Measurements from ENCODE around the gene URI1.
"Not testable (repeated sequence)": the region's sequence is repeated elsewhere in the genome, so short reads cannot be mapped to it uniquely, and the experiment has no call there.

Gene URI1

GRCh38 chr19:30026933-30027332 lies 84.9 kb downstream of the URI1 start:
- DNase-seq = no peak

GRCh38 chr19:30028118-30028991 lies 86.3 kb downstream of the URI1 start:
- DNase-seq = peak in 1 of 5 experiments; percentile 18

GRCh38 chr19:30028992-30029343 lies 86.9 kb downstream of the URI1 start:
- no peak for DNase-seq

GRCh38 chr19:30029721-30030510 lies 87.9 kb downstream of the URI1 start:
- DNase-seq = peak in 1 of 5 experiments; percentile 54

GRCh38 chr19:30034321-30034720 lies 92.3 kb downstream of the URI1 start:
- no peak for DNase-seq

- no peak for DNase-seq
Measured at GRCh38 chr19:30036154-30037129, 94.4 kb downstream of the URI1 start.

GRCh38 chr19:30037835-30038234 lies 95.8 kb downstream of the URI1 start:
- no peak for DNase-seq

GRCh38 chr19:30041931-30042330 lies 99.9 kb downstream of the URI1 start:
- DNase-seq = not testable (repeated sequence)

GRCh38 chr19:30043008-30043407 lies 101.0 kb downstream of the URI1 start:
- DNase-seq = not testable (repeated sequence)

- DNase-seq = no peak
Measured at GRCh38 chr19:30044273-30045248, 102.5 kb downstream of the URI1 start.

- peak in 1 of 5 experiments; percentile 31 for DNase-seq
Measured at GRCh38 chr19:30046522-30046921, 104.5 kb downstream of the URI1 start.

- DNase-seq = no peak
Measured at GRCh38 chr19:30047432-30047831, 105.4 kb downstream of the URI1 start.

GRCh38 chr19:30049226-30049625 lies 107.2 kb downstream of the URI1 start:
- DNase-seq = no peak

GRCh38 chr19:30049846-30050667 lies 108.0 kb downstream of the URI1 start:
- DNase-seq = no peak

GRCh38 chr19:30052122-30053075 lies 110.4 kb downstream of the URI1 start:
- DNase-seq = no peak

- no peak for DNase-seq
Measured at GRCh38 chr19:30053558-30053957, 111.5 kb downstream of the URI1 start.

GRCh38 chr19:30054210-30054609 lies 112.2 kb downstream of the URI1 start:
- DNase-seq = no peak

GRCh38 chr19:30056580-30056979 lies 114.5 kb downstream of the URI1 start:
- DNase-seq = no peak
